Measurements from ENCODE around the gene NUFIP2.
"Not testable (repeated sequence)": the region's sequence is repeated elsewhere in the genome, so short reads cannot be mapped to it uniquely, and the experiment has no call there.

NUFIP2 gene

DNA sequence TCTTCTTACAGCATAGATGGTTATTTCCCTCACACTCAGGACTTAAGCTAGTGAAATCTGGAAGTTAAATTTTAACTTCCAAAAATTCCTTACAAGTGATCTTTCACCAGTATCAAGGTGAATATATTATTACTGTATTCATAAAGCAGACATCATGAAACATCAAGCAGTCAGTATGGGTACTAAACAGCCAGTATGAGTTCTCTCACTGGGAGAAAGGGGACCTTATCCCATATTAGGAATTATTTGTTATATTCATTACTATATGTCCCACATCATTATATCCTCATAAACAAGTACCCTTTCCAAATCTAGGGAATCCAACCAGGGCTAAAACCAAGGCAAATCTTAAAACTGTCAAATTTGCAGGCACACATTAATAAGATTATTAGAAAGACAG, 15.3 kb downstream of the NUFIP2 start:
- no peak for DNase-seq (ENCODE audit: low read depth)

DNA sequence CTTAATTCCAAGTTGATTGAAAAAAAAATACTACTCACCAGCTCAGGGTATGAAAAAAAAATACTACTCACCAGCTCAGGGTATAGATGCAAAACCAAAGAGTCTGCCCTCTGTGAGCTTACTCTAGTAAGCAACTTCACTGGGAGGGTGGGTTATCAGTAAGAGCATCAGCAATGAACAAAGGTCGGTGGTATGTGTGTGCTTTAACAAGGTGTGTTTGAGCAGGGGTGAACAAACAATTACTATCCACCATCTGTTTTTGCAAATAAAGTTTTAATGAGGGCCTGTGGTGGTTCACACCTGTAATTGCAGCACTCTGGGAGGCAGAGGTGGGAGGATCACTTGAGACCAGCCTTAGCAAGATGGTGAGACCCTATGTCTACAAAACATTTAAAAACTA, 20.0 kb downstream of the NUFIP2 start:
- DNase-seq (ENCODE audit: low read depth): no peak

DNA sequence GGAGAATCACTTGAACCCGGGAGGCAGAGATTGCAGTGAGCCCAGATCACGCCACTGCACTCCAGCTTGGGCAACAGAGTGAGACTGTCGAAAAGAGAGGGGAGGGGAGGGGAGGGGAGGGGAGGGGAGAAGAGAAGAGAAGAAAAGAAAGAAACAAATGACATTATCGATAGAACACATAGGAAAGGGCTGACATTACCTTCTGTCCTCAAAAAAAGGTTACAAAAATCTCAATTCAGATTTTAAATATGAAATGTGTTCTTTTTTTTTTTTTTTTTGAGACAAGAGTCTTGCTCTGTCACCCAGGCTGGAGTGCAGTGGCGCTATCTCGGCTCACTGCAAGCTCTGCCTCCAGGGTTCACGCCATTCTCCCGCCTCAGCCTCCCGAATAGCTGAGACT, 22.0 kb downstream of the NUFIP2 start:
- not testable (repeated sequence) for DNase-seq (ENCODE audit: low read depth)

DNA sequence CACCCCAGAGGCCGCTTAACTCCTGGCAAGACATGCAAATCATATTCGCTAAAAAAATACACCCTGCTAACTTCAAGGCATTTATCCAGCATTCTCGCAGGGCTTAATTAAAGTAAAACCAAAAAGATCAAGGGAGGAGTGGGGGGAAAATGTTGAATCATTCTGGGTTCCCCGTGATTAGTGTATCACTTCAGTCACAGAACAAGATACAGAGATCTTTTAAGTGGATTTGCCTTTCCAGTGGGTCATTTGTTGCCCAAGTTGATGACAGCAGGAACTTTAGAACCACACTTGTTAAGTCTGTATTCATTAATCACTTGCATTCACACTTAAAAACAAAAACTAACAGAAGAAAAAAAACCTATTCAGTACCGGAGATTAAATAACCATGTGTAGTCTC, 30.0 kb downstream of the NUFIP2 start:
- DNase-seq (ENCODE audit: low read depth): no peak

DNA sequence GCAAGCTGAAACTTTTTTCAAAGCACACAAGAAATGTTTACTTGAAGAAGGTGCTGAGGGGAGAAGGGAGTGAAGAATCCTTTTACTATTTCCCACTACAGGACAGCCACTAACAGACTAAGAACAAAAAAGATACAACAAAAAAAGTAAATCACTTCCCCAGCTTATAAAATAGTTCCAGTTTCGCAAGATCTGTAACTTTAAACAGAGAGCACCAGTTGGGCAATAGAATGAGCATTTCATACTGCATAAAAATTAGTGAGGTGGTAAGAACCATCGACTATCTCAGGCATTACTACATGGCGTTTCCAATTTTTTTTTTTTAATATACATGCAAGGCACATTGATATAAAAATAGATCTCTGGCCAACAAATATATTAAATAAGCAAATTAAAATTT, 36.2 kb downstream of the NUFIP2 start:
- no peak for DNase-seq (ENCODE audit: low read depth)

DNA sequence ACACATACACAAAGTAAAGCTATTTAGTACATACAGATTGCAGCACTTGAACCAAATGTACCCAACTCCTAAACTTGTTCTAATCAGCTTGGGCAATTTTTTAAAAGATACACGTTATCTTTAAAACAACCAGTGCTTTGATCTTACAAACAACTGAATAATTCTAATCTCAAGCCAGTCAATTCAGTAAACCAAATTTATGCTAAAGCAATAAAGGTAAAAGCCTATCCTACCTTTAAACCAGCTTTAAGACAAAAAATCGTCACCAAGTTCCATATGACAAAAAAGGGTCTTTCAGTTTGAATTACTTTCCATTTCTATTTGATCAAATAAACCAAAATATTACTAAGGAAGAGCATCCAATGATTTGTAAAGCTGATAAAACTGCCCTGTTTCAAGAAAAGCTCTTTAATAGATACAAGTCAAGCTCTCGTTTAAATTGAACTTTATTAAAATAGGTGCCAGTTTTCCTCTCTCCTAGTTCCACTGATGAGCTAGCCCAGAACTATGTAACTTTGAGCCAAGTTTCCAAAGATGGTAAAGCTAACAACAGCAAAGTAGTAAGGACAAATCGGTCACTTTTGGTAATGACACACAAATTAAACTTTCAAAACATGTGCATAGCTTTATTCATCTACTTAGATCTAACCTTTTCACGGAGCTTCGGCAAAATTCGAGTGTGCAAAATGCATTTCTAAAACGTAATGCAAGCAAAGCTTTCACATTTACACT, 37.0 kb downstream of the NUFIP2 start:
- no peak for DNase-seq (ENCODE audit: low read depth)

DNA sequence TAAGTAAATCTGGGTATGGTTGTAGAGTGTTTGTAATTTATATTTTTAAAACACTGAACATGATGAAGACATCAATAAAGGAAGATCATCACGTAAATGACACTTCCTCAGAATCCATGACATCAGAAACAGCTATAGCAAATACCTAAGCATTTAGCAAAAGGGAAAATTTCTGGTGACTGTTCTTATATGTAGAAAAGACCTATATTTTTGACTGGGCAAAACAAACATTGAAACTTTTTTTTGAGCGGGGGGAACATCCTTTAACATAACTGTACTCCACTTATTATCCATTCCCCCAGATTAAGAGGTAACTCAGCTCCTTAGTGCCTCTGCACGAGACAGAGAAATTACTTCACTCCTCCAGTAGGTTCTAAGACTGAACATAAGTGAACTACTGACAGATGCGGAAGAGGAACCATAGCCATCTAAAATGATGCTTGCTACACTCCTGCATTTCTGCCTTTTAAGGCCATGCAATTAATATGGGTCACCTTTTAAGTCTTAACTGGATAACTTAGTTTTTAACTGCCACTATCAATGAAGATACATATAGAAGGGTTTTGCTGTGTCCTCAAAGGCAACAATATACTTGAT, 37.9 kb downstream of the NUFIP2 start:
- DNase-seq (ENCODE audit: low read depth): no peak

DNA sequence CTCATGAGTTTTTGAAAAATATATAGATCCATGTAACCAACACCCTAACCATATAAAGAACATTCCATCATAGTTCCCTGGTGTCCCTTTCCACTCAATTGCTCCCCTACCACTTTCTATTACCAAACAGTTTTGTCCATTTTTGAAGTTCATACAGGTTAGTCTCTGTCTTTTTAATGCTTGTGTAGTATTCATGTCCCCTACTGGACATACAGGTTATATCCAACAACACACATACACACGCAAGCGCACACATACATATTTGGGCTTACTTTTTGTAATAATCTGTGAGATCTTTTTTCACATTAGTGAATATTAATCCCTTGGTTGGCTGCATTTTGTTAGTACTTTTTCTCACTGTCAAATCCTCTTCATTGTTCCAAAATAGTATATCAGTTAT, 40.9 kb downstream of the NUFIP2 start:
- DNase-seq (ENCODE audit: low read depth): no peak

DNA sequence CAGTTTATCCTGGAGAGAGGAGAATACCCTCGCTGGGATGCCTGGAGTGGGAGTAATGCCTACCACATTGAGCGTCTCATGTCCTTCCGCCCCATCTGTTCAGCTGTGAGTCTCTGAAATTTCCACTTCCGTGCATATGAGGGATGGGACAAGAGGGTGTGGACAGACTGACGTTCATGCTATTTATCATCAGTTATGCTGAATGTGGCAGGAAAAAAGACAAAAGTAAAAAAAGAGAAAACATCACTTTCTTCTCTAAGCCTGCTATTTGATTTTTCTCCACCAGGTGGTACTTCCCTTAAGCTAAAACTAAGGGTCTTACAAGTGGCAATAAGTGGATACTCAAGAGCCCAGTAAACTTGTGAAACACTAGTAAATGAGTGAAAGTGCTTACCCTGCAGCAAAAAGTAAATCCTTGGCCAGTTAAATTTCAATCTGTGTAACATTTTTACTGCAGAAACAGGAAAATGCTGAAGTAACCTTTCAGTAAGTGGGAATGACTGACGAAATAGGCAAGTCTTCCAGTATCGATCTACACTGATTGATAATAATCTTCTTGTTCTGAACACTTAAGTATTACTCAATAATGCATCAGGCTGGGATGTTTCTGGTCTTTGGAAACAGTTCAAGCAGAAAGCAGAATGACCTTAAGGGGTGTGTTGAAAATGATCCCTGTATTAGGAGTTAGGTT, 41.7 kb downstream of the NUFIP2 start:
- no peak for DNase-seq (ENCODE audit: low read depth)

DNA sequence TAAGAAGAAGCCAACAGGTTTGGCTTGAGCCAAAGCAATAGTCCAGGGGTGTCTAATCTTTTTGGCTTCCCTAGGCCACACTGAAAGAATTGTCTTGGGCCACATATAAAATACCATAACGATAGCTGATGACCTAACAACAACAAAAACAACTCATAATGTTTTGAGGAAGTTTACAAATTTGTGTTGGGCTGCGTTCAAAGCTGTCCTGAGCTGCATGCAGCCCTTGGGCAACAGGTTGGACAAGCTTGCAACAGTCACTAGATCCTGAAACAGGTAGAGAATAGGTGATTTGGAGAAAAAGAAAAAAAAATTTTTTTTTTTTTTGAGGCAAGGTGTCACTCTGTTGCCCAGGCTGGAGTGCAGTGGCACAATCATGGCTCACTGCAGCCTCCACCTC, 42.8 kb downstream of the NUFIP2 start:
- no peak for DNase-seq (ENCODE audit: low read depth)

DNA sequence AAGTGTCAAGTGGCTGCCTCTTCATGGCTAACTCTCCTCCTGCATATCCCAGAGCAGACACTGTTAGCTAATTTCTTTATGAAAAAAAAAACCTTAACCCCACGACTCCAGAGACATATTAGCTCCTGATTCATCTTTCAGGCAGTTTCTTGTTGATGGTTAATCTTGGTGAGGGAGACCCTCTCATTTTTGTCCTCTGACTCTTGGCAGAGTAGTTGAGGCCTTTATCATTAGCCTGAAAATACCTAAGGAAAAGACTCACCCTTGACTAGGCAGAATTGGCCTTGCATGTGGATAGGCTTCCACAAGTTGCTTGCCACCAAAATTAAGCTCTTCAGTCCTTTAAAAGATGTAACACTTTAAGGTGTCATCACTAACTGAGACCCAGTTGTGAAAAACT, 43.3 kb downstream of the NUFIP2 start:
- DNase-seq (ENCODE audit: low read depth): no peak

DNA sequence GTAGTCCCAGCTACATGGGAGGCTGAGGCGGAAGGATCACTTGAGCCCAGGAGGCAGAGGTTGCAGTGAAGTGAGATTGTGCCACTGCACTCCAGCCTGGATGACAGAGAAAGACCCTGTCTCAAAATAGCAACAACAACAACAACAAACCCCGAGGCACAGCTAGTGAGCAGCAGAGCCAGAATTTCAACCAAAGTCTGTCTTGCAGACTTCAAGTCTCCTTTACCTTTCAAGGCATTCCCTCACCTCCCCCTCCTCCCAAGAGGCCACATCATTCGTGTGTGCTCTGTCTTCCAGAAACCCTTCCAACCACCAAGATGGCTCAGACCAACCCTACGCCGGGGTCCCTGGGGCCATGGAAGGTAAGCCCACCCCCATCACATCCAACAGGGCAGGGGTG, 45.1 kb downstream of the NUFIP2 start:
- no peak for DNase-seq (ENCODE audit: low read depth)

DNA sequence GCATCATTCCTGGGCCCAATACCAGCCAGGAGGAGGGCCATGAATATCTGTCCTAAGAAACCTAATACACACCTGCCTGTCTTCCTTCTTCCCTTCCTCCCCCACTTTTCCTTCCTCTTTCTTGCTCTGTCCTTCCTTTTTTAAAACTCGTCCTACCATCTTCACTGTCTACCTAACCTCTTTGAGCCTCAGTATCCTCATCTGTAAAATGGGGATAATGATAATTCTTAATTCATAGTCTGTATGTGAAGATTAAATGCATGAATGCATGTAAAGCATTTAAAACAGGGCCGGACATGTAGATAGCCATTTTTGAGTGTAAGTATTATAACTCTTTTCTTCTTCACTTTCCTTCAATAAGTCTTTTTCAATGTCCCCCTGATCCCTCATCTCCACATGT, 46.7 kb downstream of the NUFIP2 start:
- DNase-seq (ENCODE audit: low read depth): no peak

DNA sequence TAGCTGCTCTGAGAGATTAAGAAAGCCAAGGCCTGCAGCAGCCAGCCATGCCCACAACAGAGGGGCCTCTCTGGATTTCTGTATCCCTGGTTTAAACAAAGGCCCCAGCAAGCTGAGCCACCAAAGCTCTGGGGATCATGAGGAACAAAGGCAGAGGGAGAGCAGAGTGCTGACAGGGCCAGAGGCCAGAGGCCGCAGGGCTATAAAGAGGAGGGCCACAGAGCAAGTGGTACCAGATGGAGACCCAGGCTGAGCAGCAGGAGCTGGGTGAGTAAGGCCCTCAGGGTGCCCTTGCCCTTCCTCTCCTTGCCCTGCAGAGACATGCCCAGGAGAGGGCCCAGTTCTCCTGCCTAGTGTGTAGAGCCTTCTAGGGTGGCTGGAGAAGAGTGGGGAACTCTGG, 47.3 kb downstream of the NUFIP2 start, which contains the start of gene CRYBA1:
CRYBA1 (plus strand) TSS at position 232 of the 400 bp plus-strand sequence; CDS start at position 237, 5 bp downstream.
- DNase-seq (ENCODE audit: low read depth): no peak

DNA sequence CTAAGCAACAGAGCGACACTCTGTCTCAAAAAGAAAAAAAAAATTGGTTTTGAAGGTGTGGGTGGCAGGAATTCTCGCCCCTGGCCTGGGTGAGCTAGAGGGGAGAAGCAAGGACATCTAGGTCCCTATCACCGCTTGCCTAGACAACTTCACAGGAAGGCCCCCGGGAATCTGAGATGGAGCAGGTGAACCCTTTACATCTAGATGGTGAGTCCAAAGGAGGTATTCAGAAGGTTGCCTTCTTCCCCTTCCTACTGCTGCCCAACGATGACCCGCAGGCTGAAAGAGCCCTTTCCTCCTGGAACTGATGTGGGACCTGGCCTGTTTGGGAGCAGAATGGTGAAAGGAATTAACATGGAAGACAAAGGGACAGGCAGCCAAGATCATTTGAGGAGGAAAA, 48.5 kb downstream of the NUFIP2 start:
- no peak for DNase-seq (ENCODE audit: low read depth)

DNA sequence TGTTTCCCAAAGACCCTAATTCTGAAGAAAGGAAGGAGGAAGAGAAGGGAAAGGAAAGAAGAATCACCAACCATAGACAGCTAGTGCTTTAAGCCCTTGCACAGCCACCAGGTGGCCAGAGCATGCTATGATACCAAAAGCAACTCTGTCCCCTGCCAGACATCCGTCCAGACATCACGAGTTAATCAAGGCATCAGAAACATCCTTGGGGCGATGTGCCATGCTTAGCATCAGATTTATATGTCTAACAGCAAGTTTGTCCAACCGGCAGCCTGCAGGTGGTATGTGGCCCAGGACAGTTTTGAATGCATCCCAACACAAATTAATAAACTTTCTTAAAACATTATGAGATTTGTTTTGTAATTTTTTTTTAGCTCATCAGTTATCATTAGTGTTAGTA, 50.2 kb downstream of the NUFIP2 start:
- DNase-seq (ENCODE audit: low read depth): no peak

DNA sequence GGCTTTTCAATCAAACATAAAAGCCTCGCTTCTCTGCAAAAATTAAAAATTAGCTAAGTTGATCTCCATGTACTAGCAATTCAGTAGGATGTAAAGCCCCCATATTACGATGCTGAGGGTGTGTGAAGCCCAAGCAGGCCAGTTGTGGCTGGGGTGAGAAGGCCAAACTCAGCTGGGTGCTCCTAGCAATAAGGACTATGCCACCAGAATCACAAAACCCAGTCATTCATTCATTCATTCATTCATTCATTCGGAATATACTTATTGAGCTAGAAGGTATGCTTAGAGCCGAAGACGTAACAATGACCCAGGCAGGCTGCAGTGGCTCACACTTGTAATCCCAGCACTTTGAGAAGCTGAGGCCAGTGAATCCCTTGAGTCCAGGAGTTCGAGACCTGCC, 51.2 kb downstream of the NUFIP2 start:
- DNase-seq (ENCODE audit: low read depth): no peak

DNA sequence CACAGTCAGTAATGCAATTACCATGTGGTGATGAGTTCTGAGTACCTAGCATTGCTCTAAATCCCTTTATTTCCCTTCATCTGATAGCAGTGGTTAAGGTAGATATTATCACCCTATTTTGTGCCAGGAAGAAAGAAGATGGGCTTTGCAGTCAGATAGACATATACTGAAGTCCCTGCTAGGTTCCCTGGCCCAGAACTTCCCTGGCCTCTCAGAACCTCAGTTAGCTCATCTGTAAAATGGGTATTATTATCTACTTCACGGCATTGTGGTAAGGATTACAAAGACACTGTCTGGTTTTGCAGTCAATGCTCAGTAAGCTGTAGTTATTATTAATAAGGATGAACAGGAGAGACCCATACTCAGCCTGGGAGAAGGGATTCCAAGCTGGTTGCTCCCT, 51.9 kb downstream of the NUFIP2 start:
- no peak for DNase-seq (ENCODE audit: low read depth)

DNA sequence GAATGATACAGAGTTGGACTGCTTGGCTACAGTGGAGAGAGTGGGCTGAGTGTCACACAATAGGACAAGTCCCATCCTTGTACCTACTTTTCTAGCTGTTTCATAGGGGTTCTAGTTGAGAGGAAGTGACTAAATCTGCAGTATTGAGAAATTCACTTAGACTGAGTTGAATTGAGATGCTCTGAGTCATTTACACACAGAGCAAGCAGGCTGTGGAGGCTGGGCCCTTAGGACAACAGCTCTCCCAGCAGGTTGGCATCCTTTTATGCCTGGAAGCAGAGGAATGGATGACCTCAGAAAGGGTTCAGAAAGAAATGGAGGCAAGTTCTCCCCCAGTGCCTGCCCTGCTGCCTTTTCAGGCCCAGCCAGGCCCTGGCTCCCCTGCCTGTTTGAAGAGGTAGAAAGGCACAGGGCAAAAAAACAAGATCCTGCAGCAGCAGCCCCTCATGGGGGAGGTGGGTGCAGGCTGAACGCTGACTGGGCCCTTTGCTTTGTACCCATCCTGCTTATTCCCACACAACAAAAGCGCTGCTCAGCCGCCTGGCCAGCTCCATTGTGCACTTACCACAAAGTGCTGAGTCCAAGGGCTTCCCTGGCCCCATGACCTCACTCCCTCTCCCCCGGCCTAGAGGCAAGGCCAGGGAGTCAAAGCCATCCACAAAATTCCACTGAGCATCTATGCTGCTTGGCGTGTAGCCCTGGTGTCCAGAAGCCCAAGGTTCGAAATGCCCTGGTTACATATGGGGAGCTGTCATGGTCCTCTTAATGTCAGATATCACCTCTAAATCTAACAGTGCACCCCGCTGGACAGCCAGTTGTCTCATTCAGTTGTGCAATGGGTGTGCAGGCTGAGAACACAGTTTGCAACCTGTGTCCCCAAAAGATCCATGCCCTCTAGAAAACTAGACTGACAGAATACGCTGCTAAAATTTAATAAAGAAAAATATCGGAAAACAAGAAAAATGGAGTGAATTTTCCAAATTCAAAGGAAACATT, 52.7 kb downstream of the NUFIP2 start:
- no peak for DNase-seq (ENCODE audit: low read depth)

DNA sequence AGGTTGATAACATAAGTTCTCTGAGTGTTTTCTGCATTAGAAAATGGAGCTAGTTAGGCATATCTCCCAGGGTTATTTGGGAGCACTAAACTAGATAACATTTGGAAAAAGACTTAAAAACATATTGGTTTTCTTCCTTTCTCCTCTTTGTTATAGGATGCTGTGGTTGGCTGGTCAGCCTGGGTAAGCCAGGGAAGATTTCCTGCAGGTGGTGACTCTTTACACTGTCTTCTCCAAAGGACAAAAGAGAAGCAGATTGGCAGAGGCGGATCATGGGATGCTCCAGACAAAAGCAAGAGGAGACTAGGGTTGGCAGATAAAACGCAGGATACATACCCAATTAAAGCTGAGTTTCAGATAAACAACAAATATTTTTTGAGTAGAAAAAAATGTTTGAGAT, 53.5 kb downstream of the NUFIP2 start:
- no peak for DNase-seq (ENCODE audit: low read depth)

DNA sequence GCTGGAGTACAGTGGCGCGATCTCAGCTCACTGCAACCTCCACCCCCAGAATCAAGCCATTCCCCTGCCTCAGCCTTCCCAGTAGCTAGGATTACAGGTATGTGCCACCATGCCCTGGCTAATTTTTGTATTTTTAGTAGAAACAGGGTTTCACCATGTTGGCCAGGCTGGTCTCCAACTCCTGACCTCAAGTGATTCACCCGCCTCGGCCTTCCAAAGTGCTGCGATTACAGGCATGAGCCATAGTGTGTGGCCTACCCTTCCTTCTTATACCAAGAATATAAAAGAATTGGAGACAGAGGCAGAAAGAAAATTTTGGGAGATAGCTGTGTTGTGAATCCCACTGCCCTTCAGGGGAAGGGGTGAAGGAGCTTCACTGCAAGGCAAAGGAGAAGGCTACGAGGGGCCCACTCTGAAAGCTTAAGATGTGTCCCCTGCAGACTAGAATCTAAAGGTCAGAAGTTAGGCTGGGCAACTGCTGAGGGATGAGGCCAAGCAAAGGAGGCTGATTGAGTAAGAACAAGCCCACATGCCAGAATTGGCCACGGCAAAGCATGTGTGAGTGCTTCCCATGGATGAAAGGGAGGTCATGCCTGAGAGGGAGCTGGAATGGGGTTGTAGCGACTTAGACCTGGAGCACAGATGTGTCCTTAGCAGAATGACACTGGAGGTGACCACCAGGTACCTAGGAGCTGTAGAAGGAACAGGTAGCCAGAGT, 55.7 kb downstream of the NUFIP2 start:
- DNase-seq (ENCODE audit: low read depth): no peak
